Measurements from ENCODE around the gene HOXB4. TPM values are rescaled to one million over a fixed set of nuclear protein-coding genes. Genes with fewer than 3 reads are reported as not detected.

HOXB4 gene
- polyA plus RNA-seq, 4 donors, result 9.3 to 12.7 (median 10.8) TPM

- no peak for DNase-seq (ENCODE audit: low read depth in 4 of 4, low spot score in 3 of 4)
Observed at GRCh38 chr17:48601539-48602425, 23.6 kb upstream of the HOXB4 start.

- DNase-seq (ENCODE audit: low read depth in 4 of 4, low spot score in 3 of 4), result no peak
Observed at GRCh38 chr17:48601207-48601538, 23.0 kb upstream of the HOXB4 start.

- no peak for DNase-seq (ENCODE audit: low read depth in 4 of 4, low spot score in 3 of 4)
Observed at GRCh38 chr17:48600244-48601098, 22.3 kb upstream of the HOXB4 start.

- no peak for DNase-seq (ENCODE audit: low read depth in 4 of 4, low spot score in 3 of 4)
Observed at GRCh38 chr17:48599354-48599753, 21.2 kb upstream of the HOXB4 start.

- DNase-seq (ENCODE audit: low read depth in 4 of 4, low spot score in 3 of 4), result no peak
Observed at GRCh38 chr17:48598736-48599135, 20.6 kb upstream of the HOXB4 start.

GRCh38 chr17:48597778-48598631 is 19.9 kb upstream of the HOXB4 start:
- DNase-seq (ENCODE audit: low read depth in 4 of 4, low spot score in 3 of 4), result no peak

- DNase-seq (ENCODE audit: low read depth in 4 of 4, low spot score in 3 of 4), result no peak
Observed at GRCh38 chr17:48597528-48597777, 19.3 kb upstream of the HOXB4 start.

- DNase-seq (ENCODE audit: low read depth in 4 of 4, low spot score in 3 of 4), result no peak
Observed at GRCh38 chr17:48596735-48597527, 18.8 kb upstream of the HOXB4 start.

GRCh38 chr17:48596000-48596734 is 18.0 kb upstream of the HOXB4 start:
- no peak for DNase-seq (ENCODE audit: low read depth in 4 of 4, low spot score in 3 of 4)

- DNase-seq (ENCODE audit: low read depth in 4 of 4, low spot score in 3 of 4), result no peak
Observed at GRCh38 chr17:48595278-48595999, 17.3 kb upstream of the HOXB4 start.

GRCh38 chr17:48594538-48595277 is 16.6 kb upstream of the HOXB4 start:
- DNase-seq (ENCODE audit: low read depth in 4 of 4, low spot score in 3 of 4), result no peak

- peak in 1 of 4 donors; percentile 81 for DNase-seq (ENCODE audit: low read depth in 4 of 4, low spot score in 3 of 4)
Observed at GRCh38 chr17:48593840-48594537, 15.8 kb upstream of the HOXB4 start.

- DNase-seq (ENCODE audit: low read depth in 4 of 4, low spot score in 3 of 4), result no peak
Observed at GRCh38 chr17:48593126-48593829, 15.1 kb upstream of the HOXB4 start, which contains the start of gene HOXB5. HOXB5 (minus strand) TSS chr17:48593779; CDS start chr17:48593682, 97 bp downstream.

- DNase-seq (ENCODE audit: low read depth in 4 of 4, low spot score in 3 of 4), result no peak
Observed at GRCh38 chr17:48592577-48592976, 14.4 kb upstream of the HOXB4 start.

- DNase-seq (ENCODE audit: low read depth in 4 of 4, low spot score in 3 of 4), result no peak
Observed at GRCh38 chr17:48592057-48592514, 13.9 kb upstream of the HOXB4 start.

GRCh38 chr17:48591255-48592056 is 13.3 kb upstream of the HOXB4 start:
- no peak for DNase-seq (ENCODE audit: low read depth in 4 of 4, low spot score in 3 of 4)
